ENCODE results near the gene COL6A1.

The COL6A1 gene

GRCh38 chr21:46049890-46050667 is 68.5 kb downstream of the COL6A1 start:
- DNase-seq (ENCODE audit: low spot score), result no peak

GRCh38 chr21:46050668-46051378 is 69.3 kb downstream of the COL6A1 start:
- DNase-seq (ENCODE audit: low spot score), result no peak

- DNase-seq (ENCODE audit: low spot score), result no peak
These were observed 69.8 kb downstream of the COL6A1 start for GRCh38 chr21:46051379-46051770.

- DNase-seq (ENCODE audit: low spot score), result no peak
These were observed 70.5 kb downstream of the COL6A1 start for GRCh38 chr21:46051821-46052675.

- peak; percentile 61 for DNase-seq (ENCODE audit: low spot score)
These were observed 71.4 kb downstream of the COL6A1 start for GRCh38 chr21:46052703-46053651.

- no peak for DNase-seq (ENCODE audit: low spot score)
These were observed 72.5 kb downstream of the COL6A1 start for GRCh38 chr21:46054031-46054430.

GRCh38 chr21:46054451-46054881 is 72.9 kb downstream of the COL6A1 start:
- peak; percentile 65 for DNase-seq (ENCODE audit: low spot score)

All from AG08396 (cell line).